GM19023 (cell line): Measurements from ENCODE around the gene KDM6B.
A peak's percentile ranks its signal among the peaks of the same experiment; 100 is the strongest.
"Not testable (repeated sequence)": the region's sequence is repeated elsewhere in the genome, so short reads cannot be mapped to it uniquely, and the experiment has no call there.

Experiments used
- ATAC-seq: cut with Tn5 transposase; IDR thresholded peaks from one replicate; pipeline ENCODE4 v1.9.1; 2021; ENCODE audit warnings: mild to moderate bottlenecking, moderate library complexity; ENCODE audit not compliant: unreplicated experiment

The KDM6B gene

DNA sequence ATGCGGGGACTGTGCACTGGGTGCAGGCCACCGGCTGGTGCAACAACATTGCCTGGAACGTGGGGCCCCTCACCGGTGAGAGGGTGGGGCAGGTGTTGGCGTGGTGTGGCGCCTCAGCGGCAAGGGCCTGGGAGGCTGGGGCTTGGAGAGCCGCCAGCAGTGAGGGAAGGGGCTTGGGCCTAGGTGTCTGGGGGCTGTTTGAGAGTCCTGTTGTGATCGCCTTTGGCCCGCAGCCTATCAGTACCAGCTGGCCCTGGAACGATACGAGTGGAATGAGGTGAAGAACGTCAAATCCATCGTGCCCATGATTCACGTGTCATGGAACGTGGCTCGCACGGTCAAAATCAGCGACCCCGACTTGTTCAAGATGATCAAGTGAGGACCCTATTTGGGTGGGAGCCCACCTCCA is 18.2 kb downstream of the KDM6B start:
- ATAC-seq: no peak

DNA sequence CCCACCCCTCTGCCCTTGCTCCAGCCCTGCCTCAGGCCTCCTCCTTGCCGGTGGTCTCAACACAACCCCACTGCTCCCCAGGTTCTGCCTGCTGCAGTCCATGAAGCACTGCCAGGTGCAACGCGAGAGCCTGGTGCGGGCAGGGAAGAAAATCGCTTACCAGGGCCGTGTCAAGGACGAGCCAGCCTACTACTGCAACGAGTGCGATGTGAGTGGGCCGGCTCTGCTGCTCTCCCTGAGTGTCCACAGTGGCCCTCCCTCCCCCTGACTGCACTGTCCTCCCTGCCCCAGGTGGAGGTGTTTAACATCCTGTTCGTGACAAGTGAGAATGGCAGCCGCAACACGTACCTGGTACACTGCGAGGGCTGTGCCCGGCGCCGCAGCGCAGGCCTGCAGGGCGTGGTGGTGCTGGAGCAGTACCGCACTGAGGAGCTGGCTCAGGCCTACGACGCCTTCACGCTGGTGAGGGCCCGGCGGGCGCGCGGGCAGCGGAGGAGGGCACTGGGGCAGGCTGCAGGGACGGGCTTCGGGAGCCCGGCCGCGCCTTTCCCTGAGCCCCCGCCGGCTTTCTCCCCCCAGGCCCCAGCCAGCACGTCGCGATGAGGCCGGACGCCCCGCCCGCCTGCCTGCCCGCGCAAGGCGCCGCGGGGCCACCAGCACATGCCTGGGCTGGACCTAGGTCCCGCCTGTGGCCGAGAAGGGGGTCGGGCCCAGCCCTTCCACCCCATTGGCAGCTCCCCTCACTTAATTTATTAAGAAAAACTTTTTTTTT is 19.1 kb downstream of the KDM6B start:
- no peak for ATAC-seq

DNA sequence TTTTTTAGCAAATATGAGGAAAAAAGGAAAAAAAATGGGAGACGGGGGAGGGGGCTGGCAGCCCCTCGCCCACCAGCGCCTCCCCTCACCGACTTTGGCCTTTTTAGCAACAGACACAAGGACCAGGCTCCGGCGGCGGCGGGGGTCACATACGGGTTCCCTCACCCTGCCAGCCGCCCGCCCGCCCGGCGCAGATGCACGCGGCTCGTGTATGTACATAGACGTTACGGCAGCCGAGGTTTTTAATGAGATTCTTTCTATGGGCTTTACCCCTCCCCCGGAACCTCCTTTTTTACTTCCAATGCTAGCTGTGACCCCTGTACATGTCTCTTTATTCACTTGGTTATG is 19.6 kb downstream of the KDM6B start:
- no peak for ATAC-seq

DNA sequence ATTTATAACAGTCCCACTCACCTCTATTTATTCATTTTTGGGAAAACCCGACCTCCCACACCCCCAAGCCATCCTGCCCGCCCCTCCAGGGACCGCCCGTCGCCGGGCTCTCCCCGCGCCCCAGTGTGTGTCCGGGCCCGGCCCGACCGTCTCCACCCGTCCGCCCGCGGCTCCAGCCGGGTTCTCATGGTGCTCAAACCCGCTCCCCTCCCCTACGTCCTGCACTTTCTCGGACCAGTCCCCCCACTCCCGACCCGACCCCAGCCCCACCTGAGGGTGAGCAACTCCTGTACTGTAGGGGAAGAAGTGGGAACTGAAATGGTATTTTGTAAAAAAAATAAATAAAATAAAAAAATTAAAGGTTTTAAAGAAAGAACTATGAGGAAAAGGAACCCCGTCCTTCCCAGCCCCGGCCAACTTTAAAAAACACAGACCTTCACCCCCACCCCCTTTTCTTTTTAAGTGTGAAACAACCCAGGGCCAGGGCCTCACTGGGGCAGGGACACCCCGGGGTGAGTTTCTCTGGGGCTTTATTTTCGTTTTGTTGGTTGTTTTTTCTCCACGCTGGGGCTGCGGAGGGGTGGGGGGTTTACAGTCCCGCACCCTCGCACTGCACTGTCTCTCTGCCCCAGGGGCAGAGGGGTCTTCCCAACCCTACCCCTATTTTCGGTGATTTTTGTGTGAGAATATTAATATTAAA is 20.2 kb downstream of the KDM6B start:
- no peak for ATAC-seq

DNA sequence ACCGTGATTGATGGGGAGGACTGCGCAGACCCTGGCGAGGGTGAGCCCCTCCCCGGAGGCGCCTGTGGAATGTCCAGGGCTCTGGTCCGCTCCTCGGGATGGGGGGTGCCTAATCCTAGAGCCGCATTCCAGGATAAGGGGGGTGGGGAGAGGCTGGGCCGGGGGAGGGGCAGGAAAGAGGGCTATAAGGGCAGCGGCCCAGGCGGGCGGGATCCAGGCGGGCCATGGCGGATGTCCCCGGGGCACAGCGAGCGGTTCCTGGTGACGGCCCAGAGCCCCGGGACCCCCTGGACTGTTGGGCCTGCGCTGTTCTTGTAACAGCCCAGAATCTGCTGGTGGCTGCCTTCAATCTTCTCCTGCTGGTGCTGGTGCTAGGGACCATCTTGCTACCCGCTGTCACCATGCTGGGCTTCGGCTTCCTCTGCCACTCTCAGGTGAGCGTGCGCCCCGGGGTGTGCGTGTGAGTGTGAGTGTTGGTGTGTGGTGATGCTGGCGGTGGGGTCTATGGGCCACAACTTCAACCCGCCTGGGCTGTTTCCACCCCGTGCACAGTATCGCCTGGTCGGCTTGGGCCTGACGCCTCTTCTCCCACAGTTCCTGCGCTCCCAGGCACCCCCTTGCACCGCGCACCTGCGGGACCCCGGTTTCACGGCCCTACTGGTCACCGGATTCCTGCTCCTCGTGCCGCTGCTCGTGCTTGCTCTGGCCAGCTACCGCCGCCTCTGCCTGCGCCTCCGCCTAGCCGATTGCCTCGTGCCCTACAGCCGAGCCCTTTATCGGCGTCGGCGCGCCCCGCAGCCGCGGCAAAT is 21.0 kb downstream of the KDM6B start, which contains the start of gene TMEM88:
TMEM88 (plus strand) TSS at position 216 of the 809 bp plus-strand sequence; CDS start at position 225, 9 bp downstream.
- ATAC-seq: no peak

DNA sequence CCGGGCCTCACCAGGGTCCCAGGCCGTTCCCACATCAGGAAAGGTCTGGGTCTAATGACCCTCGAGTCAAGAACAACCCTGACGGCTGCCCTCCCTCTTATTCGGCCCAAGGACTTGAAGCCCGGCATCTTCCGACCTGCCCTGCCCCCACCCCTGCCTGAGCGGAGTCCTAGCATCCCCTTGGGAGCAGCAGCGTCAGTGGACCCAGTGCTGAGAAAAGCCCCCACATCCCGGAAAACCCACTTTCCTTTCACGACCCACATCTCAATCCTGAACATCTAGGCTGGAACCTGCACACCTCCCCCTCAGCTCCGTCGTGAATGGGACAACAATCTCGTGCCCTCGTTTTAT is 21.6 kb downstream of the KDM6B start:
- no peak for ATAC-seq

DNA sequence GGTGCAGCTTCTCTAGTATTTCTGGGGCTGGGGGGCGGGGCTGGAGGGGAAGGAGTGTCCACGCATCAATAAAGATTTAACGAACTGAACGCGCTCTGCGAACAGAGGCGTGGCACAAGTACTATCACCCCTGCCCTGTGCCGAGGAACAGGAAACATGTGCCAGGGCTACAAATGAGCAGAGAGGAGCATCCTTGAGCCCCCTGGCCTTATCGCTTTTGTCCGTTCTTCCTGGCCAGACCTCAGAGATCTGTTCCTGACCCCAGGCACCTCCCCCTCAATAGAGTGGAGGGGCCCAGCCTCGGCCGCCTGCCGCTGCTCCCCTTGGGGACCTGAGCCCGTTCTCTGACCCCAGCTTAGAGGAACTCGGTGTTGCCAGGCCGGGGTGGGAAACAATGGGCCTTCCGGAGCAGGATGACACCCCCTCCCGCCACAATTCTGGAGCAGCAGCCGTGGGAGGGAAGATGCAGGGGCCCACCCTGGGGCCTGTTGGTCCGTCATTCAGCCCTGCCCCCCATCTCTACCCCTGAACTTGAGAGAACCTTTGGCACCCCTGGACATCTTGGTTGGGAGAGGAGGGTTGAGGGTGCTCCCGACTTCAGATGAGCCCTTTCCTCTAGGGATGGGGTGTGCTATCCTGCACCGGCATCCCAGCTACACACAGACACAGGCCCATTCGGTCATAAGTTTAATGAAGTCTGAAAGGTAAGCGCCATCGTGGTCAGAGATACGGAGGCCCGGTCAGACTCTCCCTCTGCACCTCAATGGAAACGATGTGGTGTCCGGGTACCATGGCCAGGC is 22.2 kb downstream of the KDM6B start:
- no peak for ATAC-seq

DNA sequence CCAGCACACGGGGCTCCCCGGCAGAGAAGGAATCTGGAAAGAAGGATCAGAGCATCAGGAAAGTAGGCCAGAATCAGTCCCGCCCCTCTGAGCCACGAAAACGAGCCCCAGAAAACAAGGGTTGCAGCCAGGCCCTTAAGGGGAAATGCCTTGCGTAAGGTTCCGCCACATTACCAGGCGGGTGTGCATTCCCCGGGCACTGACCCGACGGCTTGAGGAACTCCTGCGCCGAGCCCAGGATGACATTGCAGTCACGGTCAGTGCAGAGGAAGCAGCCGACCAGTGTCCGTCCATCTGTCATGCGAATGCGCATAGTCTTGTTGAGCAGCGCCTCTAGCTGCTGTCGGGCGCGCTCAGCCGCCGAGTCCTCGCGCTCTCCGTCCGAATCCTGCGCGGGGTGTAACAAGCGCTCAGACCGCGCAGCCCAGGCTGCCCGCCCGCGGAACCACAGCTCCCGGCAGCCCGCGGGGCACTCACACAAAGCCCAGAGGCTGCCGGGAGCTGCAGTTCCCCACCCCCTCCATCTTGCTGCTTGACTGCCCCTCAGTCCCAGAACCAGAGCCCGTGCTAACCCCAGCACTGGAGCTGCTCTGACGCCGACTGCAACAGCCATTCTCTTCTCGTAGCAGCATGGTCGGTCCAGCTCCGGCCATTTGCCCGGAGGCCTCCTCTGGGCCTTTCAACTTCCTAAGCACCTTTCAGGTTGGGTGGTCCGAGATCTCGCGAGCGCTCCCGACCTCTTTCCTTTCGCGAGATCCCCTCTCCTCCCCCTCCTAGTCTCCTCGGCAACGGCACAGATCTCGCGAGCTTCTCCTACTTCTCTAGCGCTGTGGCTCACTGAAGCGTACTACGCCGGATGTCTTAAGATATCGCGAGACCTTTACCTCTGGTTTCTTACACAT is 23.0 kb downstream of the KDM6B start, which contains the start of gene NAA38:
NAA38 (minus strand) TSS at position 749 of the 902 bp plus-strand sequence; CDS start at position 653, 96 bp downstream.
- ATAC-seq: peak; percentile 79

DNA sequence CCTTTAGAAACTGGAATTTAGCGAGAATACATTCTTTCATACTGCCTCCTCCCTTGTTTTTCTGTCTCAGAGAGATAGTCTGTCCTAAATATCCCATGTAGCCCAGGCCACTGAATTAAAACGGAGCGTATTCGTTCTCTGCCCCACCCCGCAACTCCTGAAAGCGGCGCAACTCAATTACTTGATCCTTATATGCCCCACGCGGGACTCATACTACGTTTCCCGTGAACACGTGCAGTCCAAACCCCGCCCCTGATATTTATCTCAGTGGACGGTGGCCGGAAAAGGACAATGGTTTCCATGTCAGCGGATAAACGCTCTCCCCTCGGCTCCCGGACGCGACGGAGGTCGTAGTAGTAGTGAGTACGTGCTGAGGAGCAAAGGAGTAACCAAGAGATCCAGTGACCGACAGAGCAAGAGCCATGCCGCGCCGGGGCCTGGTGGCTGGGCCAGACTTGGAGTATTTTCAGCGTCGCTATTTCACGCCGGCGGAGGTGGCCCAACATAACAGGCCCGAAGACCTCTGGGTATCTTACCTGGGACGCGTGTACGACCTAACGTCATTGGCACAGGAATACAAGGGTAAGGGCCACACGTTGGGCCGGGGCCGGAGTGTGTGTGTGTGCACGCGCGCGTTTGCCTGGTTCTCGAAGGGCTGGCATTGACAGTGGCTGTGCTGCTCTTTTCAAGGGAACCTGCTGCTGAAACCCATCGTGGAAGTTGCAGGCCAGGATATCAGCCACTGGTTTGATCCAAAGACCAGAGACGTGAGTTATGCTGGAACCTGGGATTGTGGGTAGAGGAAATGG is 23.9 kb downstream of the KDM6B start, which contains the start of gene CYB5D1:
CYB5D1 (plus strand) TSS at position 291 of the 809 bp plus-strand sequence; CDS start at position 423, 132 bp downstream.
- peak; percentile 39 for ATAC-seq

DNA sequence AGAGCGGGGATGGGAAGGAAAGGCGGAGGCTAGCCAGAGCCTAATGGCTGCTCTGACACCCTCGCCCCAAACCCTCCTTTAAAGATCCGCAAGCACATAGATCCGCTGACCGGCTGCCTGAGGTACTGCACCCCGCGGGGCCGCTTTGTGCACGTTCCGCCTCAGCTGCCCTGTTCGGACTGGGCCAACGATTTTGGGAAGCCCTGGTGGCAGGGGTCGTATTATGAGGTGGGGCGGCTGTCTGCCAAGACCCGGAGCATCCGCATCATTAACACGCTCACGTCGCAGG is 24.4 kb downstream of the KDM6B start:
- ATAC-seq: no peak

DNA sequence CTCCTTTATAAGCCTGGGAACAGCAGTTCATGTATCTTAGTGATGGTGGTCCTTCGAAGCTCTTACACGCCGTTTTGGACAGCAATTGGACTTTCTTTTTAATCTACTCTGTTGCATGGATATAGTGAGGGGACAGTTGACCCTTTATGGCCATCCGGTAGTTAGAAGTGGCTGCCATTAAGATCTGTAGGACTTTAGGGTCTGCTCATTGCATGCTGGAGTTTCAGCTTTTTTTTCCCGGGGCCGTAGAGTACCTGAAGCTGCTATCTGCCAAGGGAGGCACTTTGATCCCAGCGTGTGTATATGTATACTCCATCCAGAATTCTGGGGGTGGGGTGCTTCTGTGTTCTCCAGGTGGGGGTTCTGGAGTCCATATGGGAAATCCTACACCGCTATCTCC is 25.0 kb downstream of the KDM6B start:
- no peak for ATAC-seq

DNA sequence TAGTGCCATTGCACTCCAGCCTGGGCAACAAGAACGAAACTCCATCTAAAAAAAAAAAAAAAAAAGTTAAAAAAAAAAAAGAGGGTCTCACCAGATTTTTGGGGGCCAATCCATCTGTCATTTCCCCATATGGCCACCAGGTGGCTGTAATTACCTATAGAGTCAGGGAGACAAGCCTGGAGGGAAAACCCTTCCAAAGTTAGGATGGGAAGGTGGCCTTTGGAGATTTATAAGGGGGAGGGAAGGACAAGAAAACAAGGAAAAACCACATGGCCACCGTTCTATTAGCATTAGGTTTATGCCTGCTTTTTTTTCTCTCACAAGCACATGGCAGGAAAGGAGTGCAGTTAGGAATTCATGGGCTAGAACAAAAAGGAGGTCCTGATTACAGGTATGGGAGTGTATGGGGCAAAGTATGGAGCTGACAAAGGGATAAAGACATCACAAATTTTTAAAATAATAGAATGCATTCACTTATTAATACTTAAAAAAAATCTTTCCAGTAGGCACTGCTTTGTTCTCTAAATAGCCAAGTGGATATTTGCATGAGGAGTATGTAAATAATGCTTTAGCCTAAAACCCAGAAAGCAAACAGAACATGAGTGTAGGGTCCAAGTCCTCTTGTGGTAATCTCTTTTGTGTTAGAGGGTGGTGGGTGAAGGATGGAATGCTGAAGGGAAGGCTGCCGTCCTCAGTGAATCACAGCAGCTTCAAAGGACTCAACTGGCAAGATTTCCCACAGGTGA is 28.8 kb downstream of the KDM6B start:
- ATAC-seq: no peak

DNA sequence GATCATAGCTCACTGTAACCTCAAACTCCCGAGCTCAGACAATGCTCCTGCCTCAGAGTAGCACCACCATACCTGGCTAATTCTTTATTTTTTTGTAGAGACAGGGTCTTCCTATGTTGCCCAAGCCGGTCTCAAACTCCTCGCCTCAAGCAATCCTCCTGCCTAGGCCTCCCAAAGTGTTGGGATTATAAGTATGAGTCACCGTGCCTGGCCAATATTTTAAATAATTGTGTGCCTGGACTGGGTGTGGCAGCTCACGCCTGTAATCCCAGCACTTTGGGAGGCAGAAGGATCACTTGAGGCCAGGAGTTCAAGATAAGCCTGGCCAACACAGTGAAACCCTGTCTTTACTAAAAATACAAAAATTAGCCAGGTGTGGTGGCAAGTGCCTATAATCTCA is 30.4 kb downstream of the KDM6B start:
- ATAC-seq: not testable (repeated sequence)

DNA sequence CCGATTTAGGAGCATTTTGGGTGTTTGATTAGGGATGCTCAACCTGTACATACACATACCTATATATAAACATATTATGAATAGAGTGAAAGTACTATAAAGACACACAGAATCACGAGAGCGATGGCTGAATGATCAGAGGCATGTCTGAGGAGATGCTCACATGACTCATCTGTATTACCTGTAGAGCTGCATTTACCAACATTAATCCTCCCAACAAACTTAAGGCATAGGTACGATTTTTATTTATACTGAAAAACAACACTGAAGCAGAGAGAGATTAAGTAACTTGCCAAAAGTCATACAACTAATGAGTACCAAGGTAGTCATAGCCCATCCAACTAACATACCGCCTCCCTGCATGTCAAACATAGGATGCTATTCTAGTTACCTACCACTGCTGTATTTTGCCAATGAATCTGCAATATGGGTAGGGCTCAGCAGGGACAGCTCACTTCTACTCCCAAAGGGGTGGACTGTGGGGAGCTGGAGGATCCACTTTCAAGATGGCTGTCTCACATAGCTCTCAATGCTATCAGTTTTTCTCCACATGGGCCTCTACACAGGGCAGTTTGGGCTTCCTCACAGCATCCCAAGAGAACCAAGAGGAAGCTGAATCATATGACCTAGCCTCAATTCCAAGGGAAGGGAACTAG is 31.1 kb downstream of the KDM6B start:
- ATAC-seq: no peak

DNA sequence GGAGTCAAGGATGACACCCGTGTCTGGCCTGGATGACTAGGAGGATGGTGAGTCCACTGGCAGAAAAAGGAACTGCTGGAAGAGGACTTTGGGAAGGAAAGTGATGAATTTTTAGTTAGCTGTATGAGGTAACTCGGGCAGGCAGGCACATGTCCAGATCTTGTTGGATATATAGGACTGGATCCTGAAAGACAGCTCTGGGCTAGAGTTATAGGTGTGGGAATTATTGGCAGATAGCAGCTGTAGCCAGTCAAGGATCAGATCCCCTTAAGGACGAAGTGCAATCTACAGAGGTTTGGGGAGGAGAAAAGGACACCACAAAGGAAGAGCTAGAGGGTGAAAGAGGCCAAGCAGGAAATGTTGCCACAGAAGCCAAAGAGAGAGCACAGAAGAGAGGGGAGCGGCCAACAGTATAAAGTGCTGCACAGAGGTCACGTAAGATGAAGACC is 33.9 kb downstream of the KDM6B start:
- no peak for ATAC-seq

DNA sequence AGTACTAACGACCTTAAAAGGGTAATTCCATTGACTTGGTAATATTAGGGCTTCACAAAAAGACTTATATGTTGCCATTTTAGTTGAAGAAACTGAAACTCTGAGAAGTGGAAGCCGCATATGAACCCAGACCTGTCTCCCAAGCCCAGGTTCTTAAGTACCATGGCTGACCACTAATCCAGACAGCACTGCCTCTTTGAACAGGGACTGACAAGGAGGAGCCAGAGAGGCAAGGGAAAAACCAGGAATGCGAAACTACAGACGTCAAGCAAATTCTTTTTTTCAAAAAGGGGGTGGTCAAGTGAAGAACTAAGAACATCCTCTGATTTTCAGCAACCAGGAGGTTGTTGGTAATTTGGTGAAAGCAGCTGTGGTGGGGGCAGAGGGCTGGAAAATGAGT is 39.0 kb downstream of the KDM6B start:
- no peak for ATAC-seq

DNA sequence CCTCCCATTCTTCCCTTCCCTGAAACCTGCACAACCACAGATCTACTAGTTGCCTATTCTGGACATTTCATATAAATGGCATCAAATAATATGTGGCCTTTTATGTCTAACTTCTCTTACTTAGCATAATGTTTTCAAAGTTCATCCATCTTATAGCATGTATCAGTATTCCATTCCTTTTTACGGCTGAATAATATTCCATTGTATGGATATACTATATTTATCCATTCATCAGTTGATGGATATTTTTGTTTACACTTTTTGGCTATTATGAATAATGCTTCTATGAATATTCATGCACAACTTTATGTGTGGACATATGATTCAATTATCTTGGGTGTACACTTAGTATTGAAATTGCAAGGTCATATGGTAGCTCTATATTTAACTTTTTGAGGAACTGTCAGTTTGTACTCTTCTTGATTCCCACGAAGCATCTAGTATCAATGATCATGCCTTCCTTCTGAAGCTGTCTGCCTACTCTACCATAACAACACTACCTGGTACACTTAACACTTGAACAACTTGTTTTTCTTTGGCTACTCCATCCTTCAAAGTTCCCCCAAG is 41.9 kb downstream of the KDM6B start:
- no peak for ATAC-seq
